H4 (cell line): ENCODE data around the gene MAPK11. TPM values are rescaled to one million over a fixed set of nuclear protein-coding genes. Genes with fewer than 3 reads are reported as not detected.

ENCODE experiments used
- DNase-seq: peaks from one replicate; pipeline ENCODE4 v3.0.0-alpha.2; 2015; ENCODE audit warnings: low spot score
- total RNA-seq: library from RNA; depleted of rRNA; stranded (reverse); fragments of >200 nt; shearing (Covaris generic); gene quantifications from 2 replicates; pipeline ENCODE4 v1.2.3, GENCODE V29; 2014

Gene MAPK11
- total RNA-seq, 1 experiment from 2014 or later = 5.5 TPM

GRCh38 chr22:50307890-50308596 lies 37.9 kb upstream of the MAPK11 start:
- no peak for DNase-seq

GRCh38 chr22:50306753-50307749 lies 36.9 kb upstream of the MAPK11 start, which contains the start of gene PLXNB2:
TSS of gene PLXNB2 (minus strand) at chr22:50307646. CDS start at chr22:50290584, 17,062 bp downstream.
- DNase-seq = peak; percentile 63

GRCh38 chr22:50305923-50306566 lies 35.9 kb upstream of the MAPK11 start:
- peak; percentile 93 for DNase-seq

GRCh38 chr22:50305393-50305922 lies 35.3 kb upstream of the MAPK11 start:
- DNase-seq = no peak

- no peak for DNase-seq
Measured at GRCh38 chr22:50304528-50305392, 34.6 kb upstream of the MAPK11 start.

- no peak for DNase-seq
Measured at GRCh38 chr22:50303848-50304527, 33.8 kb upstream of the MAPK11 start.

GRCh38 chr22:50303515-50303847 lies 33.3 kb upstream of the MAPK11 start:
- no peak for DNase-seq

- DNase-seq = no peak
Measured at GRCh38 chr22:50302564-50302963, 32.4 kb upstream of the MAPK11 start.

GRCh38 chr22:50302041-50302541 lies 31.9 kb upstream of the MAPK11 start:
- DNase-seq = no peak

GRCh38 chr22:50301581-50301991 lies 31.4 kb upstream of the MAPK11 start:
- no peak for DNase-seq

GRCh38 chr22:50300620-50301257 lies 30.6 kb upstream of the MAPK11 start:
- no peak for DNase-seq

- DNase-seq = no peak
Measured at GRCh38 chr22:50299785-50300619, 29.8 kb upstream of the MAPK11 start.

GRCh38 chr22:50298937-50299784 lies 29.0 kb upstream of the MAPK11 start:
- DNase-seq = no peak

- no peak for DNase-seq
Measured at GRCh38 chr22:50298266-50298637, 28.1 kb upstream of the MAPK11 start.

GRCh38 chr22:50297510-50298265 lies 27.5 kb upstream of the MAPK11 start:
- no peak for DNase-seq

- no peak for DNase-seq
Measured at GRCh38 chr22:50296658-50297490, 26.7 kb upstream of the MAPK11 start.
